Epithelial cell of esophagus (primary cell): ENCODE data around the gene NFATC2.
A peak's percentile ranks its signal among the peaks of the same experiment; 100 is the strongest.

ENCODE experiments used
- DNase-seq: peaks from one replicate; pipeline ENCODE4 v3.0.0; 2010; ENCODE audit warnings: low read depth
- H3K4me3 ChIP-seq: 2 replicates; pipeline ENCODE4 v1.5.1; 2011; ENCODE audit warnings: mild to moderate bottlenecking, low read length, control low read depth
- CTCF ChIP-seq: IDR thresholded peaks from 2 replicates; pipeline ENCODE4 v1.5.1; 2011; ENCODE audit warnings: low read depth, mild to moderate bottlenecking, low read length, control low read depth, inconsistent platforms; ENCODE audit not compliant: insufficient read depth; ENCODE audit errors: missing control alignments

Gene NFATC2

GRCh38 chr20:51371720-51372119 lies 170.8 kb downstream of the NFATC2 start:
- no peak overlapping the region for H3K4me3 ChIP-seq
- no peak for DNase-seq
- no peak for TF ChIP-seq CTCF

- no peak for TF ChIP-seq CTCF
- no peak overlapping the region for H3K4me3 ChIP-seq
- DNase-seq, result no peak
These were observed 173.0 kb downstream of the NFATC2 start for GRCh38 chr20:51369503-51369902.

GRCh38 chr20:51368461-51369211 lies 173.9 kb downstream of the NFATC2 start:
- no peak for TF ChIP-seq CTCF
- no peak overlapping the region for H3K4me3 ChIP-seq
- DNase-seq, result no peak

GRCh38 chr20:51366155-51366886 lies 176.2 kb downstream of the NFATC2 start:
- DNase-seq, result peak; percentile 93

GRCh38 chr20:51365670-51366069 lies 176.8 kb downstream of the NFATC2 start:
- no peak overlapping the region for H3K4me3 ChIP-seq
- DNase-seq, result peak; percentile 61
- no peak for TF ChIP-seq CTCF

More at GRCh38 chr20:51366155-51366886, 176.2 kb downstream of the NFATC2 start:
- TF ChIP-seq CTCF, result no peak
- H3K4me3 ChIP-seq, result no peak overlapping the region

GRCh38 chr20:51363813-51364212 lies 178.7 kb downstream of the NFATC2 start:
- H3K4me3 ChIP-seq, result no peak overlapping the region
- DNase-seq, result no peak
- no peak for TF ChIP-seq CTCF

- no peak for DNase-seq
- no peak for TF ChIP-seq CTCF
- H3K4me3 ChIP-seq, result no peak overlapping the region
These were observed 179.1 kb downstream of the NFATC2 start for GRCh38 chr20:51363378-51363777.
